ENCODE results near the gene PPP2R2B.

PPP2R2B gene

GRCh38 chr5:146878476-146879172, at the start of gene PPP2R2B:
TSS of gene PPP2R2B (minus strand) at chr5:146878757.
- peak; percentile 51 for DNase-seq

GRCh38 chr5:146924132-146924531, 45.6 kb upstream of the PPP2R2B start:
- no peak for DNase-seq

- DNase-seq: no peak
Measured at GRCh38 chr5:146921225-146921624, 42.7 kb upstream of the PPP2R2B start.

GRCh38 chr5:146920351-146920881, 41.9 kb upstream of the PPP2R2B start:
- DNase-seq: no peak

GRCh38 chr5:146919304-146919703, 40.7 kb upstream of the PPP2R2B start:
- no peak for DNase-seq

- DNase-seq: no peak
Measured at GRCh38 chr5:146917931-146918330, 39.4 kb upstream of the PPP2R2B start.

GRCh38 chr5:146912874-146913273, 34.3 kb upstream of the PPP2R2B start:
- DNase-seq: no peak

- no peak for DNase-seq
Measured at GRCh38 chr5:146910239-146910638, 31.7 kb upstream of the PPP2R2B start.

- no peak for DNase-seq
Measured at GRCh38 chr5:146909255-146910068, 30.9 kb upstream of the PPP2R2B start.

GRCh38 chr5:146906803-146907202, 28.2 kb upstream of the PPP2R2B start:
- DNase-seq: no peak

- no peak for DNase-seq
Measured at GRCh38 chr5:146904890-146905289, 26.3 kb upstream of the PPP2R2B start.

GRCh38 chr5:146903789-146904188, 25.2 kb upstream of the PPP2R2B start:
- DNase-seq: no peak

- DNase-seq: no peak
Measured at GRCh38 chr5:146902471-146902870, 23.9 kb upstream of the PPP2R2B start.

GRCh38 chr5:146897061-146897460, 18.5 kb upstream of the PPP2R2B start:
- no peak for DNase-seq

GRCh38 chr5:146894753-146895521, 16.4 kb upstream of the PPP2R2B start:
- no peak for DNase-seq

- no peak for DNase-seq
Measured at GRCh38 chr5:146893991-146894390, 15.4 kb upstream of the PPP2R2B start.

- DNase-seq: no peak
Measured at GRCh38 chr5:146892231-146892630, 13.7 kb upstream of the PPP2R2B start.

GRCh38 chr5:146891511-146891910, 13.0 kb upstream of the PPP2R2B start:
- no peak for DNase-seq

- DNase-seq: no peak
Measured at GRCh38 chr5:146890731-146891440, 12.3 kb upstream of the PPP2R2B start.

GRCh38 chr5:146890066-146890465, 11.5 kb upstream of the PPP2R2B start:
- no peak for DNase-seq

- DNase-seq: no peak
Measured at GRCh38 chr5:146889169-146889568, 10.6 kb upstream of the PPP2R2B start.

- DNase-seq: no peak
Measured at GRCh38 chr5:146888351-146888978, 9.9 kb upstream of the PPP2R2B start.
